GM06990 (cell line): Measurements from ENCODE around the gene SSTR3.
A peak's percentile ranks its signal among the peaks of the same experiment; 100 is the strongest.

Experiments used
- DNase-seq: peaks from one replicate; pipeline ENCODE4 v3.0.0-alpha.2; 2011; ENCODE audit not compliant: insufficient read length; ENCODE audit errors: extremely low read depth
- H3K27me3 ChIP-seq: replicated peaks from 2 replicates; pipeline ENCODE4 v1.6.0; 2011; ENCODE audit warnings: low read length; ENCODE audit not compliant: control insufficient read depth, insufficient read depth
- H3K36me3 ChIP-seq: 2 replicates; pipeline ENCODE4 v1.5.1; 2011; ENCODE audit warnings: low read length; ENCODE audit not compliant: control insufficient read depth, insufficient read depth
- H3K4me3 ChIP-seq: replicated peaks from 2 replicates; pipeline ENCODE4 v1.5.1; 2011; ENCODE audit warnings: low read depth, mild to moderate bottlenecking, control low read depth, low read length
- CTCF ChIP-seq: IDR thresholded peaks from 2 replicates; pipeline ENCODE4 v1.5.1; 2011; ENCODE audit warnings: low read length, control low read depth, mild to moderate bottlenecking, inconsistent platforms; ENCODE audit not compliant: insufficient read depth, poor library complexity, severe bottlenecking

SSTR3 gene

GRCh38 chr22:37167981-37168647 is 44.2 kb downstream of the SSTR3 start:
- no peak for DNase-seq
- H3K27me3 ChIP-seq = no peaks in the 10 kb centered on the region
- H3K36me3 ChIP-seq = no peaks in the 10 kb centered on the region
- H3K4me3 ChIP-seq = no peak overlapping the region
- no peak for TF ChIP-seq CTCF

- no peaks in the 10 kb centered on the region for H3K27me3 ChIP-seq
- H3K36me3 ChIP-seq = no peaks in the 10 kb centered on the region
- TF ChIP-seq CTCF = no peak
- H3K4me3 ChIP-seq = no peak overlapping the region
- no peak for DNase-seq
Measured at GRCh38 chr22:37167176-37167980, 44.9 kb downstream of the SSTR3 start.

GRCh38 chr22:37166675-37167066 is 45.6 kb downstream of the SSTR3 start:
- peak; percentile 81 for DNase-seq
- no peak overlapping the region for H3K4me3 ChIP-seq
- TF ChIP-seq CTCF = peak; percentile 87
- H3K36me3 ChIP-seq = no peaks in the 10 kb centered on the region
- H3K27me3 ChIP-seq = no peaks in the 10 kb centered on the region

- no peak for TF ChIP-seq CTCF
- no peaks in the 10 kb centered on the region for H3K27me3 ChIP-seq
- H3K4me3 ChIP-seq = no peak overlapping the region
- no peak for DNase-seq
- no peaks in the 10 kb centered on the region for H3K36me3 ChIP-seq
Measured at GRCh38 chr22:37165940-37166674, 46.2 kb downstream of the SSTR3 start.

GRCh38 chr22:37165066-37165465 is 47.2 kb downstream of the SSTR3 start:
- no peak overlapping the region for H3K4me3 ChIP-seq
- no peak for DNase-seq
- TF ChIP-seq CTCF = no peak
- H3K27me3 ChIP-seq = no peaks in the 10 kb centered on the region
- H3K36me3 ChIP-seq = no peaks in the 10 kb centered on the region
